Retinal pigment epithelial cell (primary cell): ENCODE results near the gene RABL3.
"Not testable (repeated sequence)": the region's sequence is repeated elsewhere in the genome, so short reads cannot be mapped to it uniquely, and the experiment has no call there.

Experiments used
- DNase-seq: peaks from one replicate; pipeline ENCODE4 v3.0.0-alpha.2; 2010; ENCODE audit warnings: low read depth
- H3K4me3 ChIP-seq: 2 replicates; pipeline ENCODE4 v1.5.1; 2011; ENCODE audit warnings: mild to moderate bottlenecking, low read length, control low read depth, moderate library complexity
- CTCF ChIP-seq: conservative IDR thresholded peaks from 2 replicates; pipeline ENCODE4 v1.5.1; 2011; ENCODE audit warnings: low read depth, low read length, control low read depth, inconsistent platforms

RABL3 gene

DNA sequence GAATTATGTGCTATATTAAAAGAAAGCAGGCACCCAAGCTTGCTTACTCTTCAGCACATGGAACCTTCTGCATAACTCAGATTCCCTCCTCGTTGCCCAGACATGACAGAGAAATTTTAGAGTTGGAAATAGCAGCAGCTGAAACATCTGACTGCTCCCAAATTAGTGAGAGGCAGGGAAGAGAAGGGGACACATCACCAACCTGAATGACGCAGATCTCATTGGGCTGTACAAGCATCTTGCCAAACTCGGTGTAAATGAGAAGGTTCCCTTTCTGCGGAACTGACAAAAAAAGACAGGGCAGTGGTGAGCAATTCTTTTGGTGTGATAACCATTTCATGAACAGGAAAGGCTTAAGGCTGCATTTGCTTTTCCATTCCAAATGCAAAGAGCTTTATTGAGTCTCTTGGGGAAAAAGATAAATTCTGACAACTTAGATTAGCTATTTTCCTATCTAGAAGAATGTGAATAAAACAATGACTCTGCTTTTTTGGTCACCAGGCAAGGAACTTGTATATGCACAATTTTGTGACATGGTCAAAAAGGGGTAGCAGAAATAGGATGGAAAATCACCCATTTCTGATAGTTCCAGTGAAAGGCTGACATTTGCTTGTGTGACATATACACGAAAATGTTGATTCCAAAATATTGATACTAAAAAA, 95.4 kb downstream of the RABL3 start:
- no peak for DNase-seq
- H3K4me3 ChIP-seq = no peak overlapping the region
- TF ChIP-seq CTCF = no peak

- TF ChIP-seq CTCF = no peak
- DNase-seq = no peak
- no peak overlapping the region for H3K4me3 ChIP-seq
Observed at GRCh38 chr3:120645083-120645845, 97.1 kb downstream of the RABL3 start.

DNA sequence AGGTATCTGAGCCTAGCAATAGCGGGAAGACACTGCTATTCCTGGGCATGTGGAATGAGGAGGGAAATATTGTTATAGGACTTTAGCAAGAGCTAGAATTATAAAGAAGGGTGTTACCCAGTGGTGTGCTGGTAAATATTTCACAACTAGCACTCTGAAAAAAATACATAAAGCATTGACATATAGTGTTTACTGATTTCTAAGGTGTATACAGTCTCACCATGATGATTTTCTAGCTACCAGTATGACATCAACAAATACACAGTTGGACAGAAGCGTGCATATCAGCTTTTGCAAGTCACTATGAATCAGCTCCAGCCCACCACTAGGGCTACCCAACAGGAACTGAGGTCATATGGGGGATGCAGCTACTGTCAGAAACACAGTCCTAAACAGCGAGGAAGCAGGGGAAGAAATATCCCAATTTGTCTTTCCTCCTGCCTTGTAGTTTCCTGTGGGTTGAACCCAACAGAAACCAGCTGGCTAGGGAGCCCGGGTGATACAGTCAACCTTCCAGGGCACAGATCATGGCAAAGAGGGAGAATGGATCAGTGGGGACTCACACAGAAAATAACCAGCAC, 99.9 kb downstream of the RABL3 start:
- no peak overlapping the region for H3K4me3 ChIP-seq
- no peak for TF ChIP-seq CTCF
- no peak for DNase-seq

GRCh38 chr3:120641696-120642246, 100.5 kb downstream of the RABL3 start:
- H3K4me3 ChIP-seq = no peak overlapping the region
- DNase-seq = no peak
- no peak for TF ChIP-seq CTCF

DNA sequence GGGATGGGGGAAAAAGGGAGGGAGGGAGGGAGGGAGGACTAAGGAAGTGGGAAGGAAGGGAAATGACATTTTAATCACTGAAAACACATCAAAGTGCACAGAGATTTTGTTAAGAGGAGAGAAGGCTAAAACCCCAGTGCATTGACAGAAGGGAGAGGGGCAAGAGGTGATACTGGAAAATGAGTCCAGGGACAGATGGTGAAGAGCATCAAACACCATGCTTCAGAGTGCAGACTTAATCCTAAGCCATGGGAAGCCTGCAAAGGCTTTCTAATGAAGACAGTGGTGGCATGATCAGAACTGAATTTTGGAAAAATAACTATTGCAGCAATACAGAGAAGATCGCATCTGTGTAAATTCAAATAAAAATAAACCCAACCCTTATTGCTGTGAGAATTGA, 102.1 kb downstream of the RABL3 start:
- no peak overlapping the region for H3K4me3 ChIP-seq
- no peak for TF ChIP-seq CTCF
- DNase-seq = no peak

- DNase-seq, H3K4me3 ChIP-seq: not testable (repeated sequence)
Observed at GRCh38 chr3:120638820-120639219, 103.5 kb downstream of the RABL3 start.

- H3K4me3 ChIP-seq = no peak overlapping the region
- TF ChIP-seq CTCF = no peak
Observed at GRCh38 chr3:120637851-120638559, 104.3 kb downstream of the RABL3 start.

More at GRCh38 chr3:120637851-120638559, 104.3 kb downstream of the RABL3 start:
- no peak for DNase-seq
